Colonic mucosa (tissue), 4 donors: ENCODE measurements around the gene PPIA. TPM values are rescaled to one million over a fixed set of nuclear protein-coding genes. Genes with fewer than 3 reads are reported as not detected.

Experiments
- DNase-seq: peaks from one replicate; pipeline ENCODE4 v3.0.0-alpha.2; 2020
- H3K27ac ChIP-seq: fragments of 200-600 bp; one replicate; pipeline ENCODE4 v1.8.0; 2021
- H3K27me3 ChIP-seq: fragments of 200-600 bp; one replicate; pipeline ENCODE4 v1.8.0; 2021
- H3K36me3 ChIP-seq: fragments of 200-600 bp; one replicate; pipeline ENCODE4 v1.8.0; 2021
- H3K4me1 ChIP-seq: fragments of 200-600 bp; one replicate; pipeline ENCODE4 v1.8.0; 2021; ENCODE audit warnings: mild to moderate bottlenecking
- H3K4me3 ChIP-seq: fragments of 200-600 bp; one replicate; pipeline ENCODE4 v1.8.0; 2021
- H3K9ac ChIP-seq, 2 donors: one replicate each; pipeline ENCODE4 v1.7.0; 2013; ENCODE audit warnings: control low read depth in 2 of 2, low read depth in 2 of 2, low read length in 2 of 2
- H3K9me3 ChIP-seq: fragments of 200-600 bp; one replicate; pipeline ENCODE4 v1.8.0; 2021
- intact Hi-C: fragments of 100-400 bp; cut with DNase I; formaldehyde crosslinking; loops from one replicate; pipeline ENCODE4 v1.14.1; 2022
- total RNA-seq, 2 donors: library from RNA; stranded (reverse); fragmentation: NEBNext Ultra II Directional in 1 of 2; extraction: Animal tissue kit (Norgen Biotek cat#: 25700) in 1 of 2; gene quantifications; one replicate each; pipeline ENCODE4 v1.2.1, GENCODE V29; 2021
- TF ChIP-seq, protein P1 (sequence below): fragments of 200-600 bp; IDR thresholded peaks from one replicate; pipeline ENCODE4 v1.8.0; 2022; ENCODE audit warnings: antibody characterized with exemption, mild to moderate bottlenecking
- donor health status: healthy.
- donor health status: DM: no; HTN: no; CAD: no.
- donor health status: DM: no; HTN: no; CAD: no.

PPIA gene
- total RNA-seq, 2 donors from 2014 or later: 1,435 to 2,110 TPM

DNA sequence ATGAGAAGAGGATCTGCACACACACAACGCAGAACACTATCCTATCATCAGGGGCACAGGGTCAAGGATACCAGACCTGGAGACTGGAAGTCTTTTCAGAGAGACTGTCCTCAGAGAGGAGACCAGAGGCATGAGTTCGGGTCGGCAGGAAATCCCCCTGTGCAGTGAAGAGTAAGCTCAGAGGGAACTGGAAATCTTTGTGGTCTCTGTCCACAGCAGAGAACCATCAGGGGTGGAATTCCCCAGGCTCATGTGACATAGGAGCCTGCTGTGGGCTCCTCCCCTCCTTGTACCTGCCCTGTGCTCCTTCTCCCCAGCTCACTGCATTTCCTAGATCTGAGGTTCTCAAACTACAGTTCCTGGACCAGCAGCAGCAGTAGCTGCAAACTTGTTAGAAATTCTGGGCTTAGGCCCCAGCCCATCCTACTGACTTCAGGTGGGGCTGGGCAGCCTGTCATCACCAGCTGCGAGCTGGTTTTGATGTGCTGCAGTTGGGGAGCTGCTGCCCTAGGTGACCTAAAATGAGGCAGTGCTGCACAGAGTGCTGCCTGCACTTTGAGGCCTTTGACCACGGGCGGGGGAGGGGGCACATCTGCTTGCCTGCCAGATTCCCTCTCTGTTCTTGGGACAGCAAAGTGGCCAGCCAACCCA is 45.4 kb upstream of the PPIA start:
- Histone ChIP-seq H3K4me1 (peaks cover 6% of the 10 kb centered on the region), H3K36me3 (no peaks in the 10 kb centered on the region), H3K9ac (peak overlapping the region; percentile 37 to 69), H3K4me3 (no peak overlapping the region), H3K27ac (no peak overlapping the region), H3K9me3 (no peaks in the 10 kb centered on the region), H3K27me3 (no peaks in the 10 kb centered on the region)
- no peak for DNase-seq
- intact Hi-C loops: no loop called here
- TF ChIP-seq, protein P1, sequence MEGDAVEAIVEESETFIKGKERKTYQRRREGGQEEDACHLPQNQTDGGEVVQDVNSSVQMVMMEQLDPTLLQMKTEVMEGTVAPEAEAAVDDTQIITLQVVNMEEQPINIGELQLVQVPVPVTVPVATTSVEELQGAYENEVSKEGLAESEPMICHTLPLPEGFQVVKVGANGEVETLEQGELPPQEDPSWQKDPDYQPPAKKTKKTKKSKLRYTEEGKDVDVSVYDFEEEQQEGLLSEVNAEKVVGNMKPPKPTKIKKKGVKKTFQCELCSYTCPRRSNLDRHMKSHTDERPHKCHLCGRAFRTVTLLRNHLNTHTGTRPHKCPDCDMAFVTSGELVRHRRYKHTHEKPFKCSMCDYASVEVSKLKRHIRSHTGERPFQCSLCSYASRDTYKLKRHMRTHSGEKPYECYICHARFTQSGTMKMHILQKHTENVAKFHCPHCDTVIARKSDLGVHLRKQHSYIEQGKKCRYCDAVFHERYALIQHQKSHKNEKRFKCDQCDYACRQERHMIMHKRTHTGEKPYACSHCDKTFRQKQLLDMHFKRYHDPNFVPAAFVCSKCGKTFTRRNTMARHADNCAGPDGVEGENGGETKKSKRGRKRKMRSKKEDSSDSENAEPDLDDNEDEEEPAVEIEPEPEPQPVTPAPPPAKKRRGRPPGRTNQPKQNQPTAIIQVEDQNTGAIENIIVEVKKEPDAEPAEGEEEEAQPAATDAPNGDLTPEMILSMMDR: no peak

DNA sequence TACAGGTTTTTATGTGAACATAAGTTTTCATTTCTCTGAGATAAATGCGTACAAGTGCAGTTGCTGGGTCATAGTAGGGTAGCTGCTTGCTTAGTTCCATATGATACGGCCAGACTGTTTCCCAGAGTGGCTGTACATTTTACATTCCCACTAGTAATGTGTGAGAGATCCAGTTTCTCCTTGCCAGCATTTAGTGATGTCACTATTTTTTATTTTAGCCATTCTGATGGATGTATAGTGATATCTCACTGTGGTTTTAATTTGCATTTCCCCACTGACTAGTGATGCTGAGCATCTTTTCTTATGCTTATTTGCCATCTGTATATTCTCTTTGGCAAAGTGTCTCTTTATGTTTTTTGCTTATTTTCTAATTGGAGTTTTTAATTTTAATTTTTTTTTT is 43.7 kb upstream of the PPIA start:
- Histone ChIP-seq H3K9me3 (no peaks in the 10 kb centered on the region), H3K27me3 (no peaks in the 10 kb centered on the region), H3K4me1 (peaks cover 6% of the 10 kb centered on the region), H3K27ac (no peak overlapping the region), H3K4me3 (no peak overlapping the region), H3K9ac (no peak overlapping the region), H3K36me3 (peaks cover 12% of the 10 kb centered on the region)
- TF ChIP-seq, protein P1: no peak
- intact Hi-C loops: no loop called here
- DNase-seq: no peak

DNA sequence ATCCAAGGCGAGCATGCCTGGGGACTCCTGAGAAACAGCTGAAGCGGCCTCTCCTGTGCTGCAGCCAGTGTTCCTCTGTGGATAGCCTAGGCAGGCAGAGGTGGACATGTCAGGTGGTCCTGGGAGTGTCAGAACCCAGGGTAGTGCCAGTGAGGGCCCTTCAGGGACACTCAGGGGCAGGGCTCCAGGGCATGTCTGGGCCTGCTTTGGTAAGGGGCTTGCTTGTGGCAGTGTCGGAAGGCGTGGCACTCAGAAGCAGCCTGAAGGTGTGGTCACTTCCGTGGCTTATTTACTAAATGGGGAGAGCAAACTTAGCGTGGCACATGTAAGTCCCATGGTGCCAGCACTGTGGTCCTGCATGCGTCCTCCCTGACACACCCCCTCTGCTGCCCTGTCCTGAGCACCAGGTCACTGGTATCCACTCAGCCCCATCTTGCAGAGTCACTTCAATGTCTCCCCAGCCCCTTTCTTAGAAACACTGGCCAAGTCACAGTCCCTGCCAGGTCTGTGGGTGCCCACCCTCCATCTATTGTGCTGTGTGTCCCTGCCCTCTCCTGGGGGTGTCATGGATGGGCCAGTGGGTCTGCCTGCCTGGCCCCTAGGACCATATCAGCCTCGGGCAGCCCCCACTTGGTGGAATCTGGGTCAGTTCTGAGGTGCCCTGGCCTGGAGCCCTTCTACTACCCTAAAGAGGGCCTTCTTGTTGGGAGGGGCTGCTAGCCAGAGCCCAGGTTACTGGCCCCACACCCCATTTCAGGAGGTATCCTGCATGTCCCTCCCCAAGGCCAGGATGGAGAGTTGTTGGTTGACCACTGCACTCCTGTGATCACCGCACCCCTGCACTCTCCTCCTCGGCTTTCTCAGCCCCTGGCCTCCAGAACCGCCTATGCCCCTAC is 41.4 kb upstream of the PPIA start:
- no peak for DNase-seq
- TF ChIP-seq, protein P1: no peak
- no peaks in the 10 kb centered on the region for H3K4me1 ChIP-seq
- no peaks in the 10 kb centered on the region for H3K27me3 ChIP-seq
- intact Hi-C loops: no loop called here
- peaks cover 12% of the 10 kb centered on the region for H3K36me3 ChIP-seq
- no peaks in the 10 kb centered on the region for H3K9me3 ChIP-seq
- no peak overlapping the region for H3K4me3 ChIP-seq
- H3K27ac ChIP-seq: no peak overlapping the region
- H3K9ac ChIP-seq: no peak overlapping the region

DNA sequence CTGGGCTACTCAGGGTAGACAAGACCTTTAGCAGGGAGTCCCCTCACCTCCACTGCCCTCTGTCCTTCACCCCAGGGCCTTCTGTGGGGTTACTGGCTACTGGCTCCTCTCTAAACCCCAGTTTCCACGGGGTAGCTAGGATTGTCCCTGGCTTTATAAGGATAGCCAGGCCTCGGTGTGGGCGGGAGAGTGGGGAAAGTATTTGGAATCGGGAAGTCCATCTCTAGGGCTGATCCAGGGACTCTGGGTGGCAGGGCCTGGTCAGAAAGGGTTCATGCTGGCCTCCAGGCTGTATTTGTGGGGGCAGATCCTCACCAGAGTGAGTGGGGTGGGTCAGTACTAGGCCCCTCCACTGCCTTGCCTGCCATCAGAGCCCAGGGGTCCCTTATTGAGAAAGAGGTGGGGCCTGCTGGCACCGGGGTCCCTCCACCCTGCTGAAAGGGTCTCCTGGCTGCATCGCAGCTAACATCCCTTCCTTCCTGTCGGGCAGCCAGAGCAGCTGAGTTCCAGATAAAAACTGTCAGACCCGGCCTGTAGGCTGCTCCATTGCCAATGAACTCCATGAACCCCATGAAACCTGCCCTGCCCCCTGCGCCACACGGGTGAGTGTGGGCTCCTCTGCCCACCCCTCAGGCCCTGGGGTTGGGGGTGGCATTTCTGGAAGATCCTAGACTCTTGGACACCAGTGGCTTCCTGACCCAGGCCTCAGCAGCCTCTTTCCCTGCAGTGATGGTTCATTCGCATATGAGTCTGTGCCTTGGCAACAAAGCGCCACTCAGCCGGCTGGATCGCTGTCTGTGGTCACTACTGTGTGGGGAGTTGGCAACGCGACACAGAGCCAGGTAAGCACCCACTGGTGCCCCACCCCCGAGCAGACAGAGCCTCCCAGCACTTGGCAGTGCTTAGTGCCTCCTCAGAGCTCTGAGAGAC is 40.5 kb upstream of the PPIA start:
- DNase-seq: no peak
- H3K4me3 ChIP-seq: no peak overlapping the region
- H3K9me3 ChIP-seq: no peaks in the 10 kb centered on the region
- no peaks in the 10 kb centered on the region for H3K4me1 ChIP-seq
- H3K9ac ChIP-seq: no peak overlapping the region
- H3K36me3 ChIP-seq: peaks cover 12% of the 10 kb centered on the region
- no peaks in the 10 kb centered on the region for H3K27me3 ChIP-seq
- TF ChIP-seq, protein P1: no peak
- intact Hi-C loops: no loop called here
- no peak overlapping the region for H3K27ac ChIP-seq

DNA sequence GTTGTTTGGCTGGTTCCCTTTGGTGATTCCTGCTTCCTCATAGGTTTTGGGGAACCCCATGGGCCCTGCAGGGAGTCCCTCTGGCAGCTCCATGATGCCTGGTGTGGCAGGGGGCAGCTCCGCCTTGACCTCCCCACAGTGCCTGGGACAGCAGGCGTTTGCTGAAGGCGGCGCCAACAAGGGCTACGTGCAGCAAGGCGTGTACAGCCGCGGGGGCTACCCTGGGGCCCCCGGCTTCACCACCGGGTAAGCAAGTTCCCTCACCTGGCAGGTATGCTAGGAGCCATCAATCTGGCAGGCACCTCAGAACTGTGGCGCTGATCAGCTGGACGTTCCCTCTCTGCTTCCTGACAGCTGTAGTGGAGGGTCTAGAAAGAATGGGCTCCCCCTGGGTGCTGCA is 39.6 kb upstream of the PPIA start:
- peaks cover 12% of the 10 kb centered on the region for H3K36me3 ChIP-seq
- TF ChIP-seq, protein P1: no peak
- no peak overlapping the region for H3K4me3 ChIP-seq
- no peak overlapping the region for H3K9ac ChIP-seq
- intact Hi-C loops: no loop called here
- no peak overlapping the region for H3K27ac ChIP-seq
- no peak for DNase-seq
- H3K9me3 ChIP-seq: no peaks in the 10 kb centered on the region
- H3K4me1 ChIP-seq: peaks cover under 1% of the 10 kb centered on the region
- no peaks in the 10 kb centered on the region for H3K27me3 ChIP-seq
